Muscle layer of colon (tissue), 2 donors: Measurements from ENCODE around the gene CUEDC1.

Source experiments
- H3K27ac ChIP-seq: one replicate; pipeline ENCODE4 v1.7.0; 2013; ENCODE audit warnings: low read depth, mild to moderate bottlenecking, low read length, moderate library complexity
- H3K27me3 ChIP-seq, 2 donors: one replicate each; pipeline ENCODE4 v1.7.0; 2013; ENCODE audit warnings: low read length in 2 of 2, mild to moderate bottlenecking in 2 of 2; ENCODE audit not compliant: insufficient read depth in 2 of 2, control insufficient read depth in 1 of 2
- H3K36me3 ChIP-seq: one replicate; pipeline ENCODE4 v1.7.0; 2013; ENCODE audit warnings: mild to moderate bottlenecking, low read length; ENCODE audit not compliant: insufficient read depth
- H3K4me1 ChIP-seq: one replicate; pipeline ENCODE4 v1.7.0; 2013; ENCODE audit warnings: mild to moderate bottlenecking, low read length; ENCODE audit not compliant: insufficient read depth
- H3K4me3 ChIP-seq, 2 donors: one replicate each; pipeline ENCODE4 v1.7.0; 2013; ENCODE audit warnings: low read length in 2 of 2, low read depth in 1 of 2, mild to moderate bottlenecking in 1 of 2, moderate library complexity in 1 of 2
- H3K9ac ChIP-seq: one replicate; pipeline ENCODE4 v1.7.0; 2013; ENCODE audit warnings: low read length
- H3K9me3 ChIP-seq: one replicate; pipeline ENCODE4 v1.7.0; 2013; ENCODE audit warnings: mild to moderate bottlenecking, low read length
- donor health status: abdominal sarcoma.
- donor health status: Adenocarcinoma of cecum.

Gene CUEDC1

DNA sequence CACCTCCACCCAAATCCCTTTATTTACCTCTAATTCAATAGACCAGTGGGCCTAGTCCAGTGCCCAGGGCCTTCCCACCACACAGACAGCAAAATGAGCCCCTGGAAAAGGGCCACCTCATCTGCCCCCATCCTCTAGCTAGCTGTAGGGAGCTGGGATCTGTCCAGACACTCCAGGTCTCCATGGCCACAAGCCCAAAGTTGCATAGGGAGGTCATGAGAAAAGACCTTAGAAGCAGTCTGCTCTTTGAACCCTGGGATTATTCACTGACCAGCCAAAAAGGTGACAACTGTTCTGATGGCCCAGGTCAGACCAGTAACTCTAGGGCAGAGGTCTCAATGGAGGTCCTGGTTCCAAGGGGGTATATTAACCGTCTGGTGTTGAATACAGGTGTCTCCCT lies 2.0 kb downstream of the CUEDC1 start:
- peak overlapping the region; percentile 89 for H3K9ac ChIP-seq
- no peaks in the 10 kb centered on the region for H3K27me3 ChIP-seq
- H3K4me1 ChIP-seq, result peaks cover 65% of the 10 kb centered on the region
- H3K4me3 ChIP-seq, result peak overlapping the region; percentile 55 to 66
- H3K36me3 ChIP-seq, result no peaks in the 10 kb centered on the region
- peak overlapping the region; percentile 89 for H3K27ac ChIP-seq
- no peaks in the 10 kb centered on the region for H3K9me3 ChIP-seq

DNA sequence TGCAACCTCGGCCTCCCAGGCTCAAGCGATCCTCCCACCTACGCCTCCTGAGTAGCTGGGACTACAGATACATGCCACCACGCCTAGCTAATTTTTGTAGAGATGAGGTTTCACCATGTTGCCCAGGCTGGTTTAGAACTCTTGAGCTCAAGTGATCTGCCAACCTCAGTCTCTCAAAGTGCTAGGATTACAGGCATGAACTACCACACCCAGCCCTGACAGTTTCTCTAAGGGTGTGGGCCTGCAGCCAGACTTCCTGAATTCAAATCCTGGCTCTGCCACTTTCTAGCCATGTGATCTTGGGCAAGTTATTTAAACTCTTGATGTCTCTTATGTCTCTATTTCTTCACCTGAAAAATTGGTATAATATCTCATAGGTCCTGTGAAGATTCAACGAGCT lies 5.6 kb downstream of the CUEDC1 start:
- Histone ChIP-seq H3K9ac (no peak overlapping the region), H3K4me1 (peaks cover 85% of the 10 kb centered on the region), H3K27me3 (no peaks in the 10 kb centered on the region), H3K27ac (peak overlapping the region; percentile 83), H3K9me3 (no peaks in the 10 kb centered on the region), H3K36me3 (no peaks in the 10 kb centered on the region), H3K4me3 (no peak overlapping the region)

DNA sequence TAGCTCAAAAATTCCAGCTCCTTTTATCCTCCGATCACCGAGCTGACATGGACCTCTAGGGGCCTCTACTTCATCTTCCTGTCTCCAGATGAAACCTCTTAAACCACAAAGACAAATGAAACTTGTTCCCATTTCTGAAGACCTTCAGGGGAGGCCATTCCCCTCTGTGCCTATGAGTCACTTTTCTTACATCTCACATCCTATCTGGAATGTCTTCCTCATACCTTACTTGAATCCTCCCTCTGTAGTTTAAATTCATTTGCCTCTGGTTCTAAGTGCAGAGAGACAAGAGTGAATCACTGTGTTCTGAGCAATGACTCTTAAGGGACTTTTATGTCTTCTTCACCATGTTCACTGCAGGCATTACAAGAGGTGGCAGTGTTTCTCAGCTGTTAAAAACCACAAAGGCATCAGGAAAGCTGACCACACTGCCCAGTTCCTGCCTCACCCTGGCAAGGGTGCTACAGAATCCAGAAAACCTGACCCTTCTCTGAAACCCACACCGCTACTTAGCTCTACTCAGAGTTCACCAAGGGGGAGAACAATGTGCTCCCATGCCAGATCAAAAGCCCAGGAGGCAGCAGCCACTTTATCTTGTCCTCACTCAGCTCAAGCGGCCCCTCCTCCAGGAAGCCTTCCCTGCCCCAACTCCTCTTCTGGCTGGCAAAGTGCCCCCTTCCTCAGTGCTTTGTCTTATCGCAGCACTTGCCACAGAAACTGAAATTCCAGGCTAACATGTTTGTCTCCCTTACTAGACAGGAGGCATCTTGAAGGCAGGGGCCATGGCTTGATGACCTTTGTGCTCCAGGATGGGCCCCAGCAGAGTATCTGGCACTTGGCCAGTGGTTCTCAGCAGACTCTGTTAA lies 6.4 kb downstream of the CUEDC1 start:
- Histone ChIP-seq H3K4me3 (no peak overlapping the region), H3K36me3 (no peaks in the 10 kb centered on the region), H3K27me3 (no peaks in the 10 kb centered on the region), H3K9me3 (no peaks in the 10 kb centered on the region), H3K27ac (peak overlapping the region; percentile 83), H3K4me1 (peaks cover 88% of the 10 kb centered on the region), H3K9ac (peak overlapping the region; percentile 3)

DNA sequence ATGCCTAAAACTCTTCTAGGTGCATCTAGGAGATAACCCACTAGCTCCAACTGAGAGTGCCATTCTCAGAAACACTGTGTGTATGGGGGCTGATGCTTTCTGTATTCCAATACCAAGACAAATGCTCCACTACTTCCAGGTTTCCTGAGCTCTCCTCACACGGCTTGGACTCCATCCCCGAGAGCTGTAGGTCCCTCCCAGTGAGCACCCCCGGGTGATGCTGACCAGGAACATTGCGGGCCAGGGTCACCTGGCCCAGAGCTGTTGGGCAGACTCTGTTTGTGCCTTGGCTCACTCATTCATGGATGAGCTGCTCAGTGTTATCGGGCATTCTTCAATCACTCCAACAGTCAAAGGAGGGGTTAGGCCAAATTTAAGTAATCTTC lies 7.0 kb downstream of the CUEDC1 start:
- Histone ChIP-seq H3K9ac (peak overlapping the region; percentile 3), H3K4me3 (no peak overlapping the region), H3K27me3 (no peaks in the 10 kb centered on the region), H3K4me1 (peaks cover 88% of the 10 kb centered on the region), H3K27ac (peak overlapping the region; percentile 83), H3K9me3 (no peaks in the 10 kb centered on the region), H3K36me3 (no peaks in the 10 kb centered on the region)

DNA sequence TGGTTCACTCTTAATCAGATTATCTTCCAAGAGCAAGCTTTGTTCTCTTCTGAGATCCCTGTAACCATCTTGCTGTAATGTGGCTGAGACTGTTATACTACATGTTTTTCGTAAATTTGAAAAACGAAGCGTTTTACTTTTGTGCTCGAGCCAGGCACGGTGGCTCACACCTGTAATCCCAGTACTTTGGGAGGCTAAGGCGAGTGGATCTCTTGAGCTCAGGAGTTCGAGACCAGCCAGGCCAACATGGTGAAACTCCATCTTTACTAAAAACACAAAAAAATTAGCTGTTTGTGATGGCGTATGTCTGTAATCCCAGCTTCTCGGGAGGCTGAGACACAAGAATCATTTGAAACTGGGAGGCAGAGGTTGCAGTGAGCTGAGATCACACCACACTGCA lies 7.8 kb downstream of the CUEDC1 start:
- Histone ChIP-seq H3K27ac (peak overlapping the region; percentile 95), H3K9me3 (no peaks in the 10 kb centered on the region), H3K9ac (peak overlapping the region; percentile 34), H3K27me3 (no peaks in the 10 kb centered on the region), H3K4me1 (peaks cover 87% of the 10 kb centered on the region), H3K36me3 (no peaks in the 10 kb centered on the region), H3K4me3 (peak overlapping the region in 1 of 2 donors; percentile 42)

DNA sequence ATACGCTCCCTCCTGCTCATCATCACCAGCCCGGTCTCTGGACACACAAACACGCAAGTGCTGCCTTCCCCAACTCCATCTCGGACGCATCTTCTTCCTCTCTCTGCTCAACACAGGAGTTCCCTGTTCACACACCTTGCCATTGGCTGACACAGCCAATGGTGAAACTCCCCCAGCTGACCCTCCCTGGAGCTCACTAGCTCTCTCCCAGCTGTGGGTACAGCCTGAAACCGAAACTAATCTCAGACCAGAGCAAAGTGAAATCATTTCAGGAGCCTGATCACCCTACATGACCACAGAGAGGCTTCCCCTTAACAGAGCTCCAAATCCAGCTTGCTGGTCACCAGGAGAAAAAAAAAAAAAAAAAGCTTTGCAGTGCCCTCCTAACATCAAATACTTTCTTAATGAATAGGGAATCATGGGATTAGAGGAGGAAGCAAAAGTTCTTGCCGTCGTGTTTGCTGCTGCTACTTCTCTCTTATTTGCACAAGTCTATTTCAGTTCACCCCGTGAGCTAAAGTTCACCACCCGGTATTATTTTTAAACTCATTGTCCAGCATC lies 8.3 kb downstream of the CUEDC1 start:
- Histone ChIP-seq H3K9me3 (no peaks in the 10 kb centered on the region), H3K4me1 (peaks cover 90% of the 10 kb centered on the region), H3K9ac (peak overlapping the region; percentile 34), H3K36me3 (no peaks in the 10 kb centered on the region), H3K27ac (peak overlapping the region; percentile 95), H3K4me3 (peak overlapping the region; percentile 5 to 42), H3K27me3 (no peaks in the 10 kb centered on the region)

DNA sequence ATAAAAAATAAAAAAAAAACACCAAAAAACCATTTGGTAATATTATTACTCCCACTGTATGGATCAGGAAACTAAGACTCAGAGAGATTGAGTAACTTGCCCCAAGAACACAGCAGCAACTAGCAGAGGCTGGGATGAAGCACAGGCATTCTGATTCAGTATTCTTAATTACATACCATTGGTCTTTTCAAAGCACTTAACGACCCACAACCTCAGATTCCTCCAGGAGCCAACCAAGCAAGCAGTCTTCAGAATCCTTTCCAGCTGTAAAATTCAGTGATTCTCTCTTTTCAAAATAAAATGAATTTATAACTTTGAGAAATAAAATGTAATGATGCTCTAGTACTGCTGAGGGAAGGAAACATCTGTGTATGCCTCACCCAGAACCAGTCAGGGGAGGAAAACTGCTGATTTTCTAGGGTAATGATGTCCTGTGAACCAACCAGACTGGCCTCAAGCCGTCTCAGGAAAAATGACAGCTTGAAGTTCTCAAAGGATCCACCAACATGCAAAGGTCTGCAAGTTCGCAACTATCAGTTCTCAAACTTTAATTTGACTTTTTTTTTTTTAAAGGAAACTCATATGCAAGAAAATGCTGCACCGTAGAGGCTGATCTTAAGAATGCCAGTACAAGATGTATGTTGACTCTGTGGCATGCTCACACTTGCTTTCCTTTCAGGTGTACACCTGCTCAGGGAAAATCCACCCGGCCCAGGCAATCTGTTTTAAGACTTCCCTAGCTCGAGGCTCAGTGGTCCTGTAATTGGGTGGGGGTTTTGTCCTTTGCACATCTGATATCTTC lies 9.0 kb downstream of the CUEDC1 start:
- H3K4me1 ChIP-seq, result peaks cover 90% of the 10 kb centered on the region
- H3K9ac ChIP-seq, result peak overlapping the region; percentile 34
- no peaks in the 10 kb centered on the region for H3K27me3 ChIP-seq

DNA sequence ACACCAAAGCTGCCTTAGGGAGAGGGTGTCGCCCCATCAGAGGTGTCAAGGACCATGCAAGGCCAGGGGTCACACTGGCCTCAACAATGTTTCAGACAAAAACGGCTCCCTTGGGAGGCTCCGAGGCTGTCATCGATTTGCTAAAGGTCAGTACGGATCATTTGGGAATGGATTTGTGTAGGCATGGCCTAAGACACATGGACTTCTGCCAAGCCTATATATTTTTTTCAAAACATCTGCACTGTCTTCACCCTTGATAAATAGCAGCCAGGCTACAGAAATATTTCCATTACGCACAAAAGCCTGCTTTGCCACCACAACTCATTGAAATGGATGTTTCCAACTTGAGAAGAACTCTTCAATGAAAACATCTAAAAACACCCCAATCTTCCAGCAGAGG lies 10.3 kb downstream of the CUEDC1 start:
- peaks cover 93% of the 10 kb centered on the region for H3K4me1 ChIP-seq
- no peak overlapping the region for H3K9ac ChIP-seq
- H3K9me3 ChIP-seq, result no peaks in the 10 kb centered on the region
- no peak overlapping the region for H3K4me3 ChIP-seq
- H3K36me3 ChIP-seq, result no peaks in the 10 kb centered on the region
- no peaks in the 10 kb centered on the region for H3K27me3 ChIP-seq
- H3K27ac ChIP-seq, result peak overlapping the region; percentile 95

More for the DNA sequence above, 9.0 kb downstream of the CUEDC1 start:
- Histone ChIP-seq H3K9me3 (no peaks in the 10 kb centered on the region), H3K4me3 (peak overlapping the region; percentile 5 to 42), H3K36me3 (no peaks in the 10 kb centered on the region), H3K27ac (peak overlapping the region; percentile 95)

DNA sequence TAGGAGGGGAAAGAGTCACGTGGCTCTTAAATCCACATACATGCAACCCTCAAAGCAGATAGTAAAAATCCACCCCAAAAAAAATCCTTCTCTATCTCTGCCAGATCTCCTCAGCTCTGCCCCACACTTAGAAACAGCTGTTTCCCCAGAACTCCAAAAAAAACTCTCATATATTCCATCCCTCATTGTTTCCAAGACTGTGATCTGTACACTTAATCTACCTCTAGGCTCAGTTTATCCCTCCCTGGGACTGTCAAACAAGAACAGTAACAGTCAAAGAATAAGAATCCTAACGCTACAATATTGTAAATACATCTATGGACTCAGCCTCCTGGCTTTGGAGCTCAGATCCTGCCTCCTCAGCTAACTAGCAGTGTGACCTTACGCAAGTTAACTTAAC lies 11.6 kb downstream of the CUEDC1 start:
- H3K36me3 ChIP-seq, result no peaks in the 10 kb centered on the region
- no peaks in the 10 kb centered on the region for H3K9me3 ChIP-seq
- peak overlapping the region; percentile 34 for H3K9ac ChIP-seq
- H3K4me1 ChIP-seq, result peaks cover 92% of the 10 kb centered on the region
- H3K4me3 ChIP-seq, result peak overlapping the region in 1 of 2 donors; percentile 6
- peak overlapping the region; percentile 70 for H3K27ac ChIP-seq
- H3K27me3 ChIP-seq, result no peaks in the 10 kb centered on the region

DNA sequence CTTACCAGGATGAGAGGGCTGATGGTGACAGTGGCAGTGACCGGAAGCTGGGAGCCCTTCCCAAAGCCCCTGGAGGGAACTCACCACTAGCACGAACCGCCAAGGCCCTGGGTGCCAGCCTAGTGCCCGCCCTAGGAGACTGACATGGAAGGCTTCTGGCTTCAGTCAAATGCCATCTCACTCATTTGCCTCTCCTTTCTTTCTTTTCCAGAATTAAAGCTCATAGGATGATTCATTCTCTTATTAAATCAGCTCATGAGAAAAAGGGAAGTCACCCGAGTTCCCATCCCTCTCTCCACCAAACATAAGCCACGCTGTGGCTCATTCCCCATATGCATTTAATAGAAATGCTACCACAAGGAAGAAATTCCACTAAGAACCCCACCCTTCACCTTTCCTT lies 12.1 kb downstream of the CUEDC1 start:
- Histone ChIP-seq H3K9me3 (no peaks in the 10 kb centered on the region), H3K27me3 (no peaks in the 10 kb centered on the region), H3K9ac (peak overlapping the region; percentile 34), H3K36me3 (no peaks in the 10 kb centered on the region), H3K4me3 (peak overlapping the region in 1 of 2 donors; percentile 6), H3K27ac (peak overlapping the region; percentile 70), H3K4me1 (peaks cover 90% of the 10 kb centered on the region)
